Activated CD8-positive, alpha-beta memory T cell treated with anti-CD3 and anti-CD28 coated beads, Interleukin-2, amount 50 U/mL, for 24 hours (primary cell): ENCODE results near the gene CLSTN2.

Experiments
- DNase-seq: peaks from one replicate; pipeline ENCODE4 v3.0.0-alpha.2; 2020; ENCODE audit errors: extremely low read depth

The CLSTN2 gene

GRCh38 chr3:140236836-140237501 is 302.0 kb downstream of the CLSTN2 start:
- DNase-seq, result no peak

GRCh38 chr3:140238646-140239314 is 303.8 kb downstream of the CLSTN2 start:
- DNase-seq, result no peak

- no peak for DNase-seq
These were observed 307.9 kb downstream of the CLSTN2 start for GRCh38 chr3:140242818-140243276.

- no peak for DNase-seq
These were observed 308.6 kb downstream of the CLSTN2 start for GRCh38 chr3:140243575-140243974.

GRCh38 chr3:140244893-140245292 is 309.9 kb downstream of the CLSTN2 start:
- DNase-seq, result no peak

GRCh38 chr3:140246578-140246977 is 311.6 kb downstream of the CLSTN2 start:
- DNase-seq, result no peak

GRCh38 chr3:140247775-140248174 is 312.8 kb downstream of the CLSTN2 start:
- DNase-seq, result no peak

- no peak for DNase-seq
These were observed 314.2 kb downstream of the CLSTN2 start for GRCh38 chr3:140249188-140249587.

GRCh38 chr3:140250010-140250855 is 315.2 kb downstream of the CLSTN2 start:
- no peak for DNase-seq

GRCh38 chr3:140250945-140251344 is 316.0 kb downstream of the CLSTN2 start:
- no peak for DNase-seq

GRCh38 chr3:140251678-140252077 is 316.7 kb downstream of the CLSTN2 start:
- no peak for DNase-seq

GRCh38 chr3:140252812-140253656 is 318.0 kb downstream of the CLSTN2 start:
- DNase-seq, result no peak

- no peak for DNase-seq
These were observed 323.3 kb downstream of the CLSTN2 start for GRCh38 chr3:140258222-140258724.

GRCh38 chr3:140265302-140265701 is 330.3 kb downstream of the CLSTN2 start:
- no peak for DNase-seq

- DNase-seq, result no peak
These were observed 333.1 kb downstream of the CLSTN2 start for GRCh38 chr3:140268103-140268502.

- DNase-seq, result no peak
These were observed 333.6 kb downstream of the CLSTN2 start for GRCh38 chr3:140268610-140269009.

- DNase-seq, result no peak
These were observed 335.3 kb downstream of the CLSTN2 start for GRCh38 chr3:140270329-140270728.

GRCh38 chr3:140273542-140274195 is 338.7 kb downstream of the CLSTN2 start:
- no peak for DNase-seq

GRCh38 chr3:140274429-140274828 is 339.4 kb downstream of the CLSTN2 start:
- no peak for DNase-seq

GRCh38 chr3:140276703-140277102 is 341.7 kb downstream of the CLSTN2 start:
- DNase-seq, result no peak

GRCh38 chr3:140277886-140278285 is 342.9 kb downstream of the CLSTN2 start:
- DNase-seq, result no peak
